Tibial artery (tissue), 4 donors: ENCODE results near the gene KIF26B.

ENCODE experiments used
- DNase-seq, 2 donors: peaks; one replicate each; pipeline ENCODE4 v3.0.0-alpha.2; 2019
- H3K27ac ChIP-seq, 2 donors: fragments of 200-600 bp; sonication (generic) in 1 of 2; 1 replicate in 1 of 2; 2 replicates in 1 of 2; pipeline ENCODE4 v1.5.1; 2018 to 2019; ENCODE audit warnings: mild to moderate bottlenecking in 1 of 2
- H3K27me3 ChIP-seq, 2 donors: fragments of 200-600 bp; sonication (generic) in 1 of 2; one replicate each; pipeline versions ENCODE4 v1.5.1 to v1.6.0; 2016 to 2019
- H3K36me3 ChIP-seq, 3 donors: fragments of 200-600 bp; sonication (generic) in 2 of 3; one replicate each; pipeline ENCODE4 v1.5.1; 2016 to 2019; ENCODE audit warnings: mild to moderate bottlenecking in 2 of 3
- H3K4me1 ChIP-seq, 4 donors: fragments of 200-600 bp; sonication (generic) in 2 of 4; 1 replicate in 3 of 4; 2 replicates in 1 of 4; pipeline ENCODE4 v1.5.1; 2016 to 2019
- H3K4me3 ChIP-seq, 2 donors: fragments of 200-600 bp; sonication (generic) in 1 of 2; 1 replicate in 1 of 2; 2 replicates in 1 of 2; pipeline ENCODE4 v1.5.1; 2018 to 2019; ENCODE audit warnings: mild to moderate bottlenecking in 2 of 2
- H3K9me3 ChIP-seq, 3 donors: fragments of 200-600 bp; sonication (generic) in 1 of 3; one replicate each; pipeline ENCODE4 v1.5.1; 2016 to 2019
- intact Hi-C: fragments of 100-400 bp; cut with DNase I; formaldehyde crosslinking; loops from one replicate; pipeline ENCODE4 v1.15.0; 2023; ENCODE audit warnings: low total_unique reads
- TF ChIP-seq, protein P1 (sequence below), 2 experiments: fragments of 200-600 bp in 1 of 2; fragments of 450-650 bp in 1 of 2; IDR thresholded peaks; one replicate each; pipeline ENCODE4 v1.5.1; 2017 to 2019; ENCODE audit warnings: antibody characterized with exemption in 2 of 2, mild to moderate bottlenecking in 1 of 2, moderate library complexity in 1 of 2

The KIF26B gene

DNA sequence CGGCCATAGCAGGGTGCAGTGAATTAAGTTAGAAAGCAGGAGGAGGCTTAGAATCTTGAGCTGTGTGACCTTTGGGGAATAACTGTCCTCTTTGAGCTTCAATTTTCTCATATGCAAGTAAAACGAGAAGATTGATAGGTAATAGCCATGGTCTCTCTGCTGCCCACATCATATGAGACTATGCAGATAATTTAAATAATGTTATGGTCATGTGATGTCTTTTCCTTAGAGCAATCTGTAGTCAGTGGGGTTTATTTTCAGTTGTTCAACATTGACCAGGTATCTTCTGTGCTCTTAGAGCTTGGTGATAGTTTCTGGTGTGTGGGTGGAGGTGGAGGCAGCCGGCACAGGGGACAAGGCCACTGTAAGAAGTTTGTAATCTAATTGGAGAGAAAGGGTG, 537.1 kb downstream of the KIF26B start:
- TF ChIP-seq, protein P1, sequence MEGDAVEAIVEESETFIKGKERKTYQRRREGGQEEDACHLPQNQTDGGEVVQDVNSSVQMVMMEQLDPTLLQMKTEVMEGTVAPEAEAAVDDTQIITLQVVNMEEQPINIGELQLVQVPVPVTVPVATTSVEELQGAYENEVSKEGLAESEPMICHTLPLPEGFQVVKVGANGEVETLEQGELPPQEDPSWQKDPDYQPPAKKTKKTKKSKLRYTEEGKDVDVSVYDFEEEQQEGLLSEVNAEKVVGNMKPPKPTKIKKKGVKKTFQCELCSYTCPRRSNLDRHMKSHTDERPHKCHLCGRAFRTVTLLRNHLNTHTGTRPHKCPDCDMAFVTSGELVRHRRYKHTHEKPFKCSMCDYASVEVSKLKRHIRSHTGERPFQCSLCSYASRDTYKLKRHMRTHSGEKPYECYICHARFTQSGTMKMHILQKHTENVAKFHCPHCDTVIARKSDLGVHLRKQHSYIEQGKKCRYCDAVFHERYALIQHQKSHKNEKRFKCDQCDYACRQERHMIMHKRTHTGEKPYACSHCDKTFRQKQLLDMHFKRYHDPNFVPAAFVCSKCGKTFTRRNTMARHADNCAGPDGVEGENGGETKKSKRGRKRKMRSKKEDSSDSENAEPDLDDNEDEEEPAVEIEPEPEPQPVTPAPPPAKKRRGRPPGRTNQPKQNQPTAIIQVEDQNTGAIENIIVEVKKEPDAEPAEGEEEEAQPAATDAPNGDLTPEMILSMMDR (IDR thresholded peaks at IDR 0.05): no peak
- H3K27me3 ChIP-seq: no peaks in the 10 kb centered on the region
- intact Hi-C loops: no loop called here
- peaks cover 0 to 3% (median 0%) of the 10 kb centered on the region in 3 donors for H3K9me3 ChIP-seq
- no peak overlapping the region for H3K27ac ChIP-seq
- no peaks in the 10 kb centered on the region for H3K36me3 ChIP-seq
- no peak overlapping the region for H3K4me3 ChIP-seq
- DNase-seq: no peak
- no peaks in the 10 kb centered on the region for H3K4me1 ChIP-seq

GRCh38 chr1:245692318-245692717, 537.5 kb downstream of the KIF26B start:
- H3K4me3 ChIP-seq: no peak overlapping the region
- no peak overlapping the region for H3K27ac ChIP-seq
- H3K4me1 ChIP-seq: no peaks in the 10 kb centered on the region
- H3K9me3 ChIP-seq: peaks cover 0 to 3% (median 0%) of the 10 kb centered on the region in 3 donors
- TF ChIP-seq, protein P1 (IDR thresholded peaks at IDR 0.05): no peak
- no peaks in the 10 kb centered on the region for H3K27me3 ChIP-seq
- no peak for DNase-seq
- no peaks in the 10 kb centered on the region for H3K36me3 ChIP-seq
- intact Hi-C loops: no loop called here

DNA sequence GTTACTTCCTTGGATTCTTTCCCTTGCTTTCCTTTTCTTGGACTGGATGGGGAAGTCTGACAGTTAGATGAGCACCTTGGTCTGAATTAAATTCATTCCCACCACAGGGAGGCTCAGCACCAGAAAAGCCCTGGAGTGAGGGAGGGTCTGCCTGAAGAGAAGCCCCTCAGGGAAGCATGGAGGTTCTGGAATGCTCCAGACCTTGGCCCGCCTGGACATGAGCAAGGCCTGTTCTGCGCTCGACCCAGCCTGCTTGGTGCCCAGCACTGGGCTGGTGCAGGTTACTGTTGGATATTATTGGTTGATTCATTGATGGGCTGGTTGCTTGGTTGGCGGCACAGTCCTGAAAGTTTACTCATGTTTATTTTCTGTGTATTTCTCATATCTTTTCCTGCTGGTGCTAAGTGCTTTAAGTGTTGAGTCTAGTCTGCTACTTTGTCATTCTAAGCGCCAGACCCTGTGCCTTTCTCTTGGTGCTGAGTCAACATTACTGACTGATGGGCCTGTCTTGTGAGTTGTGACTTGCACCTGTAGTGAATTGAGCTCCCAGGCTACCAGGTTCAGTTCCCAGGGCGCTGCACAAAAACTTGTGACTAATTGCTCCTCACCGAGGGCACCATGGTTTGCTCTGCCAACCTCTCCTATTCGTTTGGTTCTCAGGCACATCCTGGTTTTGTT, 538.5 kb downstream of the KIF26B start:
- H3K4me3 ChIP-seq: no peak overlapping the region
- H3K4me1 ChIP-seq: no peaks in the 10 kb centered on the region
- H3K27ac ChIP-seq: no peak overlapping the region
- TF ChIP-seq, protein P1 (IDR thresholded peaks at IDR 0.05): no peak
- intact Hi-C loops: no loop called here
- H3K36me3 ChIP-seq: no peaks in the 10 kb centered on the region
- DNase-seq: no peak
- no peaks in the 10 kb centered on the region for H3K27me3 ChIP-seq
- peaks cover 0 to 3% (median 0%) of the 10 kb centered on the region in 3 donors for H3K9me3 ChIP-seq

- H3K9me3 ChIP-seq: peaks cover 0 to 3% (median 0%) of the 10 kb centered on the region in 3 donors
- no peaks in the 10 kb centered on the region for H3K36me3 ChIP-seq
- H3K27ac ChIP-seq: no peak overlapping the region
- intact Hi-C loops: no loop called here
- H3K4me1 ChIP-seq: no peaks in the 10 kb centered on the region
- H3K4me3 ChIP-seq: no peak overlapping the region
- TF ChIP-seq, protein P1 (IDR thresholded peaks at IDR 0.05): no peak
- H3K27me3 ChIP-seq: no peaks in the 10 kb centered on the region
- DNase-seq: no peak
These were observed 539.4 kb downstream of the KIF26B start for GRCh38 chr1:245693941-245694752.

DNA sequence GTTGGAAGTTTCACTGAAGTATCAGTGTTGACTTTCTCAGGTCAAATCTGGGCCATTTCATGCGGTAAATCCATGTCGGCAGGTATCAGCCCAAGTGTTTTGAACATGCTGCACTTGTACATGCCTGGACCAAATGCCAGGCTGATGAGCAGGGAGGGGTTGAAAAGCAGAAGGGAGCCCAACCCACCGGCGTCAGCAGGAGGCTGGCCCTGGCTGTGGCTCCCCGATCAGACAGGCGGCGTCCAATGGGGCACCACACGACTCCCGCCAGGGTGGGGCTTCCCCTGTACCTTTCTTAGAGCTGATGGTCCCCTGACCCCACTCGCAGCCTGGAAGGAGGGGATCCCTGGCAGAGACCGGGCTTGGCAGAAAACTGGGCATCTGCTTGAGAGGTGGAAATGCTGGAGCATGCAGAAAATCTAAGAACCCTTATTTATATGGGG, 540.0 kb downstream of the KIF26B start:
- no peak overlapping the region for H3K4me3 ChIP-seq
- peaks cover 0 to 3% (median 0%) of the 10 kb centered on the region in 3 donors for H3K9me3 ChIP-seq
- H3K4me1 ChIP-seq: no peaks in the 10 kb centered on the region
- no peaks in the 10 kb centered on the region for H3K36me3 ChIP-seq
- TF ChIP-seq, protein P1 (IDR thresholded peaks at IDR 0.05): no peak
- intact Hi-C loops: no loop called here
- DNase-seq: no peak
- H3K27me3 ChIP-seq: no peaks in the 10 kb centered on the region
- H3K27ac ChIP-seq: no peak overlapping the region
